Posterior vena cava (tissue), 2 donors: ENCODE measurements around the gene KCNK15. TPM values are rescaled to one million over a fixed set of nuclear protein-coding genes. Genes with fewer than 3 reads are reported as not detected.

Source experiments
- DNase-seq: peaks from one replicate; pipeline ENCODE4 v3.0.0-alpha.2; 2020; ENCODE audit warnings: low spot score
- intact Hi-C, 2 donors: fragments of 100-400 bp; cut with DNase I; formaldehyde crosslinking; loops; one replicate each; pipeline versions ENCODE4 v1.14.1 to v1.14.2; 2022 to 2023
- total RNA-seq, 2 donors: library from RNA; stranded (reverse); fragmentation: NEBNext Ultra II Directional; extraction: Animal tissue kit (Norgen Biotek cat#: 25700); gene quantifications; one replicate each; pipeline ENCODE4 v1.2.1, GENCODE V29; 2021
- donor health status: DM: yes; HTN: yes; CAD: no.
- donor health status: DM: yes; HTN: yes; CAD: no.

KCNK15 gene
- total RNA-seq, 2 donors from 2014 or later: 4.1 to 4.5 TPM

DNA sequence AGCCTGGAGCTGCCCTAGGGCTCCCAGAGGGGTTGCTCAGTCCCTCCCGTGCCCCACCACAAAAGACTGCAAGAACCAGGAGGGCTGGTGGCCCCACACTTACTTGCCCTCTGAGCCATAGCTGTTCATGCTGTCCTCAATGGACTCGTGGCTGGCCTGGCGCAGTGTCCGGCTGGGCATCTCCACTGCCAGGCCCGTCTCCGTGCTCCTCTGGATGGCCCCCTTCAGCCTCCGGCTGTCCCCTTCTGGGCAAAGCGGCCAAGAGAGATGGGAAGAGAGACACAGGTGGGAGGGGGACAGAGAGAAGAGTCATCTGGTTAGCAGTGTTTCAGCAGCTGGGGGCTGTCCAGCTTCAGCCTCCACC, 25.5 kb downstream of the KCNK15 start:
- DNase-seq: no peak
- intact Hi-C loops: no loop called here

GRCh38 chr20:44772636-44773035, 27.0 kb downstream of the KCNK15 start:
- intact Hi-C loops: no loop called here

DNA sequence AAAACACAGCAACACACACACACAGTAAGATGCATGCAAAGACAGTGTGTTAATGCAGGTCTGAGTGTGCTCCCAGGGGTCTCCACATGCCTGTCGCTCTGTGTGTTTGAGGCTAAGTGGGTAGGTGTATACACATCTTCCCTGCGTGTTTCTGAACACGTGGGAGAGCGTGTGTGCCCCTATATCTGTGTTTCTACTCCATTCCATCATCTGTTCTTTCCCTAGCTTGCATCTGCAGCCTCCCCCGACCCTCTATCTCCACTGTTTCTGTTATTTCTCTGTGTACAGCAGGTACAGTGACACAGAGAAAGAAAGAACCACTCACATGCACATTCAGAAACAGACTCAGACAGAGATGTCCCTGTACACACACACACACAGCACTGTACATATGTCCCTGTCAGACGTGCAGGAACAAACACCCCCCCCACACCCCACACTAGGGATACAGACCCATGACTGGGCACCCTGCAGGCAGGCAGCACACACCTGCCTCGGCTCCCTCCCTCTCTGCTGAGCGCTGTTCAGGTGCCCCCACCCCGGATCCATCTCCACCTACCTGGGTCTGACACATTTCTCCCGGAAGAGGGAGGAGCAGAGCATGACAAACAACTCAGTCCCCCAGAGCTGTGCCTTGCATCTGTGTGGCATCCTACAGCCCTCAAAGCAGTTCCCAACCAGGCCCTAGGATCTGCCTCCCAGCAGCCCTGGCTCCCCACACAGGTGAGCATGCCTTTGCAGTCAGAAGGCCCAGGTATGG, 27.6 kb downstream of the KCNK15 start:
- no peak for DNase-seq
- intact Hi-C loops: no loop called here

More at GRCh38 chr20:44772636-44773035, 27.0 kb downstream of the KCNK15 start:
- DNase-seq: no peak

- DNase-seq: no peak
- intact Hi-C loops: no loop called here
Measured at GRCh38 chr20:44776980-44777379, 31.3 kb downstream of the KCNK15 start.

GRCh38 chr20:44780226-44780625, 34.6 kb downstream of the KCNK15 start:
- DNase-seq: no peak
- intact Hi-C loops: no loop called here

- no peak for DNase-seq
- intact Hi-C loops: no loop called here
Measured at GRCh38 chr20:44781118-44781517, 35.5 kb downstream of the KCNK15 start.

- no peak for DNase-seq
- intact Hi-C loops: no loop called here
Measured at GRCh38 chr20:44781791-44782190, 36.1 kb downstream of the KCNK15 start.

GRCh38 chr20:44784688-44785087, 39.0 kb downstream of the KCNK15 start:
- intact Hi-C loops: no loop called here
- no peak for DNase-seq

- intact Hi-C loops: no loop called here
- no peak for DNase-seq
Measured at GRCh38 chr20:44785768-44786167, 40.1 kb downstream of the KCNK15 start.

DNA sequence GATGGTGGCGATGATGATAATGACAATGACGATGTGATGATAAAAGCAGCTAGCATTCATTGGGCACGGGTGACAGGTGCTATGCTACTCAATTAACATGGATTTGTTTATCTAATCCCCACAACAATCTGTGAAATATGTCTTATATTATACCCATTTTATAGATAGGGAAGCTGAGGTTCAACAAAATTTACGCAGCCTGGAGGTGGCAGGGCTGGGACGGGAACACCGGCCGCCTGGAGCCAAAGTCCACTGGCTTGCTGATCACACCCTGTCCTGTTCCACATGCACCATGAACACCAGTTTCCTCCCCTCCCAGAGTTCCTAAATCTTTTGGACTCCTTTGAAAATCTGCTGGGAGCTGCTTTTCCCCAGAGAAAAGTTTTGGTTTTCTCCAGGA, 41.6 kb downstream of the KCNK15 start:
- intact Hi-C loops: no loop called here

DNA sequence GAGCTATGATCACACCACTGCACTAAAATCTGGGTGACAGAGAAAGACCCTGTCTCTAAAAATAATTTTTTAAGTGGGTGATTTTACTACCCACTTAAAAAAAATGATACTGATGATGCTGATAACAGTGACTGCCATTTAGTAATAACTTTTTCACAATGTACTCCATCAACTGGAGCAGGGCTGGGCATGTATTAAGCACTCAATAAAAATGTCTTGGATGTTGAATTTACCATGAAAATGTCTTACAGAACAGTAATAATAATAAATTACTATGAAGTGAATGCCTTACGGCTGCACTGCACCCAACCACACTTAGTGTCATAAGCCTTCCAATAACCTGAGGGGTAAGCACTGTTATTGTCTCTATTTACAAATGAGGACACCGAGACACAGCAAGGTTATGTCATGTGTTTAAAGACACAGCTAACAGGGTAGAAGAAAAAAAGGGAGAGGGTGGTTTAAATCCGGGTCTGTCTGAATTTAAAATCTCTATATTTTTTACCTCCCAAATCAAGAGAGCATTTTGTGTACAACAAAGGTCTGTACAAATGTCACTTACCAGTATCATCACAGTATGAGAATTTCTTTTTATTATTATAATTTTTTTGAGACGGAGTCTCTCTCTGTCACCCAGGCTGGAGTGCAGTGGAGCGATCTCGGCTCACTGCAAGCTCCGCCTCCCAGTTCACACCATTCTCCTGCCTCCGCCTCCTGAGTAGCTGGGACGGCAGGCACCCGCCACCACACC, 43.2 kb downstream of the KCNK15 start:
- intact Hi-C loops: no loop called here
- DNase-seq: no peak

More for the DNA sequence above, 41.6 kb downstream of the KCNK15 start:
- DNase-seq: no peak

DNA sequence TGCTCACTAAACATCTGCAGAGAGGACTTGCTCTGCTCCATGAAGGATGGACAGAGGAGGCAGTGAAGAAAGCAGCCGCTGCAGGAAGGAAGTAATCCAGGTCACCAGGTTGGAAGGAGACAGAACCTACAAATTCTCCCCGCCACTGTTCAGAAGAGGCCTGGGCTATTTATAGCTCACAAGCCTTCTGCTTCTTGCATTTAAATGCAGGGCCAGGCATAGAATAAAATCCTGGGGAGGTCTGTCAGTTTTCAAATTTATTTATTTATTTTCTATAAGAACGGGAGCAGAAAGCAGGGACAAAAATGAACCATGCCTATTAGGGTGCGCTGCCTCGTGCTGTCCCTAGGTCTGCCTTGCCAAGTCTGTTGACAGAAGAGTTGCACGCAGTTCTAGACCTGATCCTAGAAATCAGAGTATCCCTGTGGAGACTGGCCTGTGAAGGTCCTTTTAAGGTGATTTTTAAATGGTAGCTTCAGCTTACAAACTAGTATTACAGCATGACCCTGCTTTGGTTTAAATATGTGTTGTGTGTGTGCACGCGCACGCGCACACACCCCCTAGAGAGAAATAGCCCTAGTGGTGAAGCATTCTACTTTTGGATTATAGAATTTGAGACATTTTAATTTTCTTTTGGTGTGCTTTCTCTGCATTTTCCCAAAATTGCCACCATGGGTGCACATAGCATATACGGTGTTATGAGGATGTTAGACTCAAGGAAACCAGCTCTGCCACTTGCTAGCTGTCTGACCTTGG, 45.2 kb downstream of the KCNK15 start:
- no peak for DNase-seq
- intact Hi-C loops: no loop called here

- intact Hi-C loops: no loop called here
- no peak for DNase-seq
Measured at GRCh38 chr20:44792796-44793195, 47.1 kb downstream of the KCNK15 start.

GRCh38 chr20:44795836-44796235, 50.2 kb downstream of the KCNK15 start:
- DNase-seq: no peak
- intact Hi-C loops: no loop called here

DNA sequence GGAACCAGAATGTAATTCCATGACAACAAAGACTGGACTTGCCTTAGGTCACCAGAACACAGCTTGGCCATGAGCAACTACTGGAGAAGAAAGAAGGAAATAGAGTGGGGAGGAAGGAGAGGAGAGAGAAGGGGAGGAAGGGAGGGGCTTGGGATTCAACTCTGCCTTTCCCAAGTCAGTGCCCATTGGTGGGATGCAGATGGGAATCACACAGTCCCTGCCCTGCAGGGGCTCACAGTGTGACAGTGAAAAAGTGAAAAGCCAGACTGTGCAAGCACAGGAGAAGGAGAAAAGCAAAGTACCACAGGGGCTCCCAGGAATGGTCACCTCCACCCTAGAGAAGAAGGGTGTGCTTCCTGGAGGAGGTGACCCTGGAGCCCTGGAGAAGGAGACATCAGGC, 50.6 kb downstream of the KCNK15 start:
- no peak for DNase-seq
- intact Hi-C loops: no loop called here

DNA sequence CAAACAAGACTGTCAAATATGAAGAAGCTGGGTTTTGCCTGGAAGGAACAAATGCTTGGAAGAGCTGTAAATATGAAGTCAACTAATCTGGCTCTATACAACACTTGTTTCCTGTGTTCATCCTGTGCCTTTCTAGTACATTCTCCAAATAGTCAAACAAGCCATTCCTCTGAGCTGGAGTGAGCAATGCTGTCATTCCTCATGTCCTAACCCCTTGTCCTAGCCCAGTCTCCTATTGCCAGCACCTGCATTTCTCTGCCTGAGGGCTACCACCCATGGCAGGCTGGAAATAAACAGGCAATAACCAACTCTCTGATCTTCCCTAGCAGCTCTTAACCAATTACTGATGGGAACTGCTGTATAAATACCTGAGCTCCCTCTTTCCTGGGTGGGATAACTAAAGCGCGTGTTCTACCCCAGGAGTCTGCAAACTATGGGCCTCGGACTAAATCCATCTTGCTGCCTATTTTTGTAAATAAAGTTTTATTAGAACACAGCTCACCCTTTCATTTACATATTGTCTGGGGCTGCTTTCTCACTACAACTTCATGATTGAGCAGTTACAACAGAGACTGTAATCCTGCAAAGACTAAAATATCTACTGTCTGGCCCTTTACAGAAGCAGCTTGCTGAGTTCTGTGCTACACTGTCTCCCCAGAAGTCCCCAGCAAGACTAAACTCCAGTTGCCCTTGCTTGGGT, 51.2 kb downstream of the KCNK15 start:
- DNase-seq: no peak
- intact Hi-C loops: no loop called here

DNA sequence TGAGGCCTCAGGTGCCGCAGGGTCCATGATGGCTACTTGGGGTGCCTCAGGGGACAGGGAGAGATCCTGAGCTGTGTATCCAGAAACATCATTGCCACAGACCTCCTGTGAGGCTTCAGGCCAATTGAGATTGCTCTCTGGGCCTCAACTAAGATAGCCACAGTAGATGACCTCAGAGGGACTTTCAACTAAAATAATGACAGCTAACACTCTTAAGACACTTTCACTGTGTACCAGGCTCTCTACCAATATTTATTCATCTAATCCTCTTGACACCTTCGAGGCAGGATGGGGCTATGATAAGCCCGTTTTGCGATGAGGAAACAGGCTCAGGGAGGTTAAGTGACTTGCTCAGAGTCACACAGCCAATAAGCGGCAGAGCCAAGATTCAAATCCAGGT, 54.0 kb downstream of the KCNK15 start:
- intact Hi-C loops: no loop called here
- no peak for DNase-seq

- no peak for DNase-seq
- intact Hi-C loops: no loop called here
Measured at GRCh38 chr20:44800391-44801046, 54.9 kb downstream of the KCNK15 start.
